GM12878 (cell line): ENCODE data around the gene NCR3LG1. TPM values are rescaled to one million over a fixed set of nuclear protein-coding genes. Genes with fewer than 3 reads are reported as not detected.

Source experiments
- ATAC-seq: fragments of 200-7000 bp; cut with Tn5 transposase; 3 replicates; pipeline ENCODE4 v1.9.1; 2020; ENCODE audit warnings: mild to moderate bottlenecking, moderate library complexity
- BruUV-seq: library from RNA; stranded (reverse); fragments of 400-500 nt; replicated peaks from 2 replicates; lab custom pipeline; 2021; lab: Mats Ljungman, UMichigan
- CTCF ChIA-PET: fragments of 300-600 bp; sonication (Branson Sonifier 250); formaldehyde crosslinking; extraction: SDS; loops from one replicate; lab custom pipeline; 2021; ENCODE audit warnings: inconsistent platforms; lab: Yijun Ruan, JAX
- POLR2A ChIA-PET: fragments of 350-600 bp; formaldehyde crosslinking; extraction: SDS; loops from one replicate; lab custom pipeline; 2021; ENCODE audit warnings: inconsistent platforms; lab: Charles Lee
- RAD21 ChIA-PET: fragments of 300-600 bp; sonication (Branson Sonifier 250); formaldehyde crosslinking; loops from one replicate; lab custom pipeline; 2023; ENCODE audit warnings: antibody characterized with exemption; ENCODE audit not compliant: unreplicated experiment; lab: Charles Lee
- SMC1A ChIA-PET: fragments of 300-600 bp; sonication (Branson Sonifier 250); formaldehyde crosslinking; loops from one replicate; lab custom pipeline; 2023; ENCODE audit not compliant: unreplicated experiment, uncharacterized antibody; lab: Charles Lee
- DNase-seq: peaks from one replicate; pipeline ENCODE4 v3.0.0-alpha.2; 2011; ENCODE audit warnings: low read depth, low spot score
- FAIRE-seq: peaks from 3 replicates; lab custom pipeline; 2011; peaks lifted over from hg19 to GRCh38; lab: Jason Lieb, UNC
- H2AFZ ChIP-seq: 2 replicates; pipeline ENCODE4 v1.6.0; 2011; ENCODE audit warnings: low read depth, low read length, control low read depth; ENCODE audit not compliant: control insufficient read depth
- H3K27ac ChIP-seq: 2 replicates; pipeline ENCODE4 v1.5.1; 2011; ENCODE audit warnings: control low read depth; ENCODE audit not compliant: control insufficient read depth, insufficient read depth
- H3K27me3 ChIP-seq, 2 experiments: replicated peaks in 1 of 2; 2 replicates each; pipeline versions ENCODE4 v1.6.0 to v1.6.1; 2011; ENCODE audit warnings: low read length in 1 of 2; ENCODE audit not compliant: control insufficient read depth in 2 of 2, insufficient read depth in 2 of 2
- H3K36me3 ChIP-seq, 2 experiments: 2 replicates each; pipeline ENCODE4 v1.5.1; 2011; ENCODE audit warnings: low read length in 1 of 2; ENCODE audit not compliant: control insufficient read depth in 2 of 2, insufficient read depth in 2 of 2
- H3K4me1 ChIP-seq: 2 replicates; pipeline ENCODE4 v1.6.1; 2011; ENCODE audit warnings: mild to moderate bottlenecking, low read length, moderate library complexity, mixed read lengths; ENCODE audit not compliant: control insufficient read depth, insufficient read depth
- H3K4me2 ChIP-seq: 2 replicates; pipeline ENCODE4 v1.6.0; 2011; ENCODE audit warnings: control low read depth; ENCODE audit not compliant: control insufficient read depth, insufficient read depth
- H3K4me3 ChIP-seq: fragments of 200-600 bp; sonication (generic); 2 replicates; pipeline ENCODE4 v1.5.1; 2016
- H3K79me2 ChIP-seq: 2 replicates; pipeline ENCODE4 v1.6.0; 2011; ENCODE audit warnings: low read length; ENCODE audit not compliant: control insufficient read depth, insufficient read depth
- H3K9ac ChIP-seq: 2 replicates; pipeline ENCODE4 v1.8.0; 2011; ENCODE audit warnings: low read length, control low read depth, mixed read lengths; ENCODE audit not compliant: control insufficient read depth, insufficient read depth
- H3K9me3 ChIP-seq: replicated peaks from 3 replicates; pipeline ENCODE4 v1.5.1; 2011; ENCODE audit warnings: mild to moderate bottlenecking, low read length; ENCODE audit not compliant: control insufficient read depth, insufficient read depth
- H4K20me1 ChIP-seq: 2 replicates; pipeline ENCODE4 v1.6.0; 2011; ENCODE audit not compliant: control insufficient read depth, insufficient read depth
- BHLHE40 ChIP-seq, 2 experiments: fragments of 450-650 bp in 1 of 2; IDR thresholded peaks; 2 replicates each; pipeline ENCODE4 v1.6.1; 2011 to 2017; ENCODE audit warnings: low read depth in 2 of 2, borderline replicate concordance in 1 of 2, improper control_type of control experiment in 1 of 2, low read length in 1 of 2, mild to moderate bottlenecking in 1 of 2
- EP300 ChIP-seq, 2 experiments: fragments of 150-350 bp in 1 of 2; IDR thresholded peaks; 2 replicates each; pipeline ENCODE4 v1.6.1; 2011 to 2012; ENCODE audit warnings: low read depth in 2 of 2, low read length in 2 of 2, borderline replicate concordance in 1 of 2, improper control_type of control experiment in 1 of 2, inconsistent platforms in 1 of 2; ENCODE audit not compliant: control insufficient read depth in 1 of 2
- GATAD2B ChIP-seq: fragments of 450-650 bp; conservative IDR thresholded peaks from 2 replicates; pipeline ENCODE4 v1.6.1; 2017; ENCODE audit warnings: low read depth, mild to moderate bottlenecking, moderate library complexity
- IRF5 ChIP-seq: fragments of 450-650 bp; IDR thresholded peaks from 2 replicates; pipeline ENCODE4 v1.6.1; 2017; ENCODE audit warnings: borderline replicate concordance
- POLR2AphosphoS2 ChIP-seq: IDR thresholded peaks from 2 replicates; pipeline ENCODE4 v1.6.1; 2011; ENCODE audit warnings: low read depth, mild to moderate bottlenecking, low read length, improper control_type of control experiment, moderate library complexity
- SMAD5 ChIP-seq: IDR thresholded peaks from 2 replicates; pipeline ENCODE4 v1.6.1; 2016; ENCODE audit warnings: antibody characterized with exemption, low read depth
- TARDBP ChIP-seq: IDR thresholded peaks from 2 replicates; pipeline ENCODE4 v1.6.1; 2016; ENCODE audit warnings: borderline replicate concordance
- USF1 ChIP-seq: IDR thresholded peaks from 2 replicates; pipeline ENCODE4 v1.6.1; 2011; ENCODE audit warnings: borderline replicate concordance, low read depth, mild to moderate bottlenecking, moderate library complexity, mixed read lengths, low read length; ENCODE audit not compliant: insufficient read depth; ENCODE audit errors: extremely low read length
- ZNF207 ChIP-seq: fragments of 450-650 bp; IDR thresholded peaks from 2 replicates; pipeline ENCODE4 v1.6.1; 2014; ENCODE audit warnings: antibody characterized with exemption, mild to moderate bottlenecking, borderline replicate concordance
- ZNF687 ChIP-seq: fragments of 450-650 bp; IDR thresholded peaks from 2 replicates; pipeline ENCODE4 v1.6.1; 2017; ENCODE audit warnings: mild to moderate bottlenecking, moderate library complexity
- WGBS: methylation state at CpG from one replicate; pipeline ENCODE4 v1.1.6; 2016; ENCODE audit warnings: low lambda C conversion rate; ENCODE audit not compliant: insufficient replicate concordance, insufficient coverage; ENCODE audit errors: missing lambda C conversion rate; 5-methylcytosine and 5-hydroxymethylcytosine counted together
- in situ Hi-C: fragments of 300-500 bp; cut with MboI; formaldehyde crosslinking; loops from 9 replicates; pipeline ENCODE4 v1.14.3; 2018; ENCODE audit warnings: mixed read lengths
- intact Hi-C: fragments of 100-400 bp; cut with micrococcal nuclease; formaldehyde crosslinking; loops from one replicate; pipeline ENCODE4 v1.14.2; 2022; ENCODE audit not compliant: unreplicated experiment
- polyA plus RNA-seq, 11 experiments: library from polyadenylated mRNA; depleted of rRNA in 4 of 11; unstranded in 6 of 11; stranded (reverse) in 5 of 11; fragments of >200 nt; fragmentation: Nextera tagmentation in 4 of 11; fragmentation: Illumina TruSeq in 1 of 11; extraction: Ambion mirVana in 4 of 11; extraction: Trizol in 1 of 11; gene quantifications; 1 replicate in 1 of 11; 2 replicates in 10 of 11; pipeline versions ENCODE4 v1.2.1 to v1.2.3, GENCODE V29; 2011 to 2016; ENCODE audit warnings: inconsistent platforms in 2 of 11, missing spikeins in 2 of 11, low read depth in 1 of 11
- total RNA-seq, 4 experiments: library from RNA; depleted of rRNA in 3 of 4; stranded (reverse); fragments of >200 nt in 3 of 4; fragmentation: Illumina TruSeq in 1 of 4; extraction: Trizol in 1 of 4; gene quantifications; 2 replicates each; pipeline versions ENCODE4 v1.2.1 to v1.2.3, GENCODE V29; 2013 to 2021

The NCR3LG1 gene
- total and polyA plus RNA-seq, 10 of the 15 experiments (the other 5 are each of a cell fraction or from before 2014, with no cell fraction given), result under 0.01 to 0.18 (median 0.11) TPM; not detected in 2

DNA sequence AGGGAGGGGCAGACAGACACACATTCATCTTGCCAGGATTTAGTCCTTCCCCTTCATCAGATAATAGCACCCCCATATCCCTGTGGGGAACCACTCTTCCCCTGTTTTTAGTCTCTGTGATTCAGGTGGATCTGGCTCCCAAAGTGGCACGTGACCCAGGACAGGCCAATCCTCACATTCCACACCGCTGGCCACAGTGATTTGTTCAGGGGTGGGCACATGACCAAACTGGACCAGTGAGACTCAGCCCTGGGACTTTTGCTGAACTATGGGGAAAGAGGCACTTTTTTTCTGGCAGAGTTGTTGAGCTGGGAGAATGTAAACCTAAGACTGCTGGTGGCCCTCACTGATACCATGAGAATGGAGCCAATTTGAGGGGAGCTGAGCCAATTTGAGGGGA is 56.0 kb downstream of the NCR3LG1 start:
- no peaks in the 10 kb centered on the region for H3K79me2 ChIP-seq
- H3K27ac ChIP-seq, result no peak overlapping the region
- no peaks in the 10 kb centered on the region; a peak in 1 of 4 replicates for H3K27me3 ChIP-seq
- no peak overlapping the region for H2AFZ ChIP-seq
- H3K9me3 ChIP-seq, result no peaks in the 10 kb centered on the region
- no peak overlapping the region for H3K9ac ChIP-seq
- BruUV-seq, result no TSS peak
- ChIA-PET CTCF (no interaction called here), SMC1A (interaction anchor here (1.2 kb wide), 1 partner anchor 11 kb away, joined by 4 read pairs; no protein-coding TSS in a partner anchor), RAD21 (no interaction called here), POLR2A (no interaction called here)
- peak; percentile 25 for TF ChIP-seq USF1
- 0 out of 4 replicates have a peak, but pooled peaks of 1 of the 2 experiments have one; percentile 5 for TF ChIP-seq BHLHE40 (IDR thresholded peaks at IDR 0.05; ENCODE audit: borderline replicate concordance in 1 of 2, low read depth in 2 of 2, low read length in 1 of 2)
- no peak for TF ChIP-seq EP300 (IDR thresholded peaks at IDR 0.05; ENCODE audit: borderline replicate concordance in 1 of 2, control insufficient read depth in 1 of 2, low read depth in 2 of 2, low read length in 2 of 2)
- FAIRE-seq, result no peak
- intact Hi-C loops (no loop called here), in situ Hi-C loops (no loop called here)
- no peak overlapping the region for H3K4me2 ChIP-seq
- 13% methylated on average over 2 of the region's 2 CpGs for WGBS
- no peaks in the 10 kb centered on the region for H3K36me3 ChIP-seq
- no peaks in the 10 kb centered on the region for H3K4me1 ChIP-seq
- ATAC-seq, result no peak
- H3K4me3 ChIP-seq, result no peak overlapping the region
- DNase-seq, result no peak
- no peaks in the 10 kb centered on the region for H4K20me1 ChIP-seq

- intact Hi-C loops, result no loop called here
- FAIRE-seq (no peak), DNase-seq (no peak), ATAC-seq (no peak)
- in situ Hi-C loops, result no loop called here
- H3K4me2 ChIP-seq, result no peak overlapping the region
- H3K4me3 ChIP-seq, result no peak overlapping the region
- no peak overlapping the region for H2AFZ ChIP-seq
- TF ChIP-seq SMAD5 (no peak), GATAD2B (no peak), ZNF207 (no peak), TARDBP (no peak), POLR2AphosphoS2 (no peak), ZNF687 (no peak), IRF5 (no peak)
- no peaks in the 10 kb centered on the region for H3K36me3 ChIP-seq
- no peaks in the 10 kb centered on the region for H3K79me2 ChIP-seq
- CTCF ChIA-PET, result no interaction called here
- 4% methylated on average over 2 of the region's 2 CpGs for WGBS
- H3K9me3 ChIP-seq, result no peaks in the 10 kb centered on the region
- H3K27ac ChIP-seq, result no peak overlapping the region
- POLR2A ChIA-PET, result no interaction called here
- H3K27me3 ChIP-seq, result no peaks in the 10 kb centered on the region; a peak in 1 of 4 replicates
- no TSS peak for BruUV-seq
- H4K20me1 ChIP-seq, result no peaks in the 10 kb centered on the region
- RAD21 ChIA-PET, result no interaction called here
- H3K9ac ChIP-seq, result no peak overlapping the region
- H3K4me1 ChIP-seq, result no peaks in the 10 kb centered on the region
- SMC1A ChIA-PET, result interaction anchor here (1.2 kb wide), 1 partner anchor 10 kb away, joined by 4 read pairs; no protein-coding TSS in a partner anchor
These were observed 56.4 kb downstream of the NCR3LG1 start for GRCh38 chr11:17408026-17408425.
